ENCODE results near the gene KIF6.

- TF ChIP-seq CTCF (IDR thresholded peaks at IDR 0.05), result no peak
- no peak for TF ChIP-seq POLR2A (IDR thresholded peaks at IDR 0.05)
These were observed 403.4 kb downstream of the KIF6 start for GRCh38 chr6:39321761-39322160.

All from uterus (tissue), 2 donors.